Stimulated activated CD4-positive, alpha-beta T cell treated with anti-CD3 and anti-CD28 coated beads, Interleukin-4, amount 100 ng/mL, for 48 hours (primary cell): ENCODE measurements around the gene LIN54.
"Not testable (repeated sequence)": the region's sequence is repeated elsewhere in the genome, so short reads cannot be mapped to it uniquely, and the experiment has no call there.

Experiments
- DNase-seq, 2 donors: peaks; one replicate each; pipeline ENCODE4 v3.0.0-alpha.2; 2020; ENCODE audit warnings: low read depth in 2 of 2

LIN54 gene

DNA sequence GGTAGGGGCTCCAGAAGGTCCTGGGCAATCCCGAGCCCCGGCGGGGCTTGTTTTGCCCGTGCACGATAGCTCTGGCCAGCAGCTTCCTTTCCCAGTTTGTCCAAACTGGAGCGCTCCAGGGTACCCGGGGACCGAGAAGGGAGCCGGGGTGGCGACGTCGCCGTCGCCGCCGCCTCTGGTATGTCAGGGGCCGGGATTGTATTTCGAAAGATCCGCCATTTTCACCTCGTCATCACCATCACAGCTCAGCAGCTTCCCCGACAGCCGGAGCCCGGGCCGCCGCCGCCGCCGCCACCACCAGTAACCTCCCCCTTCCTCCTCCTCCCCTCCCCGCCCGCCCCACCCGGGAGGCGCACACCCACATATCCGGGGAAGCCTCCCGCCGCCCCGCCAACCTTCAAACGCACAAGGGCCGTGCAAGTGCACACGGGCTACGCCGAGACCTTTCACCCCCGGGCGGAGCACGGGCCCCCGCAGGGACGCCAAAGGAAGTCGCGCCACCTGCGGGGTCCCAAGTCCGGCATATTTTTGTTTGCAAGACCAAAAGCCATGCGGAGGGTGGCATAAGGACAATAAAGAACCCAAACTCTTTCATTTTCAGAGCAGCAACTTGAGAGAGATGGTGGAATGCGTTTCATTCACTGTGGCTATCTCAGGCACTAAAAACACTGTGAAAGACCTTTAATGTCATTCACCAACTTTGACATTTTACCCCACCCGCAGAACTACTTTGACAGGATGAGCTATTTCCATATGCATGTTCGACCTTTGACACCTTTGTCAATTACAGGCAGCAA, at the start of gene LIN54:
Gene LIN54 (minus strand): TSS at position 302 of the 797 bp plus-strand sequence. CDS start 25,979 bp downstream, outside the sequence.
- DNase-seq, result peak; percentile 69 to 80

DNA sequence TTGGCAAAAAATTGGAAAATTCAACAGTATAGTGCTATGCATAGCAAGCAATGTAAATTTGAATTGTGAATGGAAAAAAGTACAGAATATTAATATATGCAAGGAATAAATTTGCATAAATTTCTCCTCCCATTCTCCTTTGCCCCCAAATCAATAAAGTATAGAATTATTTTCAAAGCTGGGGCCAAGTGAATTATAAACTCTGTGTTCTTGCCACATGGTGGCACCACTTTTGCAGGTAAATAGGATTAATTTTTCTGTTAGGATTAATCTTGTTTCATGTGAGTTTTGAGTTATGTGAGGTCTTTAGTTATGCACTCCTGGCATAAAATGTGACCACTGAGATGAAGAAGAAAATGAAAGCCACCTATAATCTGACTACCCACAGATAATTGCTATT, 44.3 kb upstream of the LIN54 start:
- DNase-seq, result no peak

DNA sequence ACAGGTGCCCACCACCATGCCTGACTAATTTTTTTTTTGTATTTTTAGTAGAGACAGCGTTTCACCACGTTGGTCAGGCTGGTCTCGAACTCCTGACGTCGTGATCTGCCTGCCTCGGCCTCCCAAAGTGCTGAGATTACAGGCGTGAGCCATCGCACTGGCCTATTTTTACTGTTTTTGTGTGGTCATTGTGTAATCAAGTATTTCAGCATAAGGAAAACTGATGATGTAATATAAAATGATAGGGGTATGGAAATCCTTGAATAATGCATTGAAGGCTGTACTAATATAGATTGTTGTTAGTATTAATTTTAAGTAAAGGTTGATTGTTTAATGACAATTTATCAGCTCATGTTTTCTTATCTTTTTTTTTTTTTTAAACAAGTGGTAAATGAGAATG, 38.2 kb upstream of the LIN54 start:
- not testable (repeated sequence) for DNase-seq

DNA sequence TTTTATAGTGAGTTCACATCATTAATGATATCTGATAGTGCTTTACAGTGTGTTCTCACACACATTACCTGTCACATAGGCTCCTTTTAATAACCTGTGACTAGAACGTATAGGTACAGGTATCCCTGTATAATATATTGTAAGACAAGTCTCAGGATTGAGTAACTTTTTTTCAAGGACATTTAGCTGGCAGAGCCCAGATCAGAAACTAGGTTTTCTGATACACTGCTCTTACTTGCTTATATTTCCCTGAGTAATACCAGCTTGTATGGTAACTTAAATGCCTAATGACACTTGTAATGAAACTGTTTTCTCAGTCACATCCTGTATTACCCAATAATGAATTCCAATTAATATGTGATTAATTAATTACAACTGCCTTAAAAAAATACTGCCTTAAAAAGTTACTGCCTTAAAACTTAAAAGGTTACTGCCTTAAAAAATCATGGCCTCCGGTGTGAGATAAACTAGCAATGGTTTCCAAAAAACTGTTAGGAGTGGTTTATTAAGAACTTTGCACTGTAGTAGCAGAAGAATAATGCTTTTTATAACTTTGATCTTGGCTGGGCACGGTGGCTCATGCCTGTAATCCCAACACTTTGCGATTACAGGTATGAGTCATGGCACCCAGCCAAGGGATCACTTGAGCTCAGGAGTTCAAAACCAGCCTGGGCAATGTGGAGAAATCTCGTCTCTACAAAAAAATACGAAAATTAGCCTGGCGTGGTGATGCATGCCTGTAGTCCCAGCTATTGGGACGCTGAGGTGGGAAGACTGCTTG, 36.3 kb upstream of the LIN54 start:
- DNase-seq, result no peak

GRCh38 chr4:83043801-83044407, 33.3 kb upstream of the LIN54 start:
- DNase-seq, result no peak

DNA sequence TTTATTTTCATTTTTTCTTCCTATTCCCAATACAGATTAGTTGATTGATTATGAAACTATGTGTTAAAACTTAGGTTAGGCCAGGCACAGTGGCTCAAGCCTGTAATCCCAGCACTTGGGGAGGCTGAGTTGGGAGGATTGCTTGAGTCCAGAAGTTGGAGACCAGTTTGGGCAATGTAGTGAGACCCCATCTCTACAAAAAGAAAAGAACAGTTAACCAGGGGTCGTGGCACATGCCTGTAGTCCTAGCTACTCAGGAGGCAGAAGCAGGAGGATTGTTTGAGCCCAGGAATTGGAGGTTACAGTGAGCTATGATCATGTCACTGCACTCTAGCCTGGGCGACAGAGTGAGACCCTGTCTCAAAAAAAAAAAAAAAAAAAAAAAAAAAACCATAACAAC, 32.5 kb upstream of the LIN54 start:
- not testable (repeated sequence) for DNase-seq

GRCh38 chr4:83040269-83040668, 29.6 kb upstream of the LIN54 start:
- no peak for DNase-seq

DNA sequence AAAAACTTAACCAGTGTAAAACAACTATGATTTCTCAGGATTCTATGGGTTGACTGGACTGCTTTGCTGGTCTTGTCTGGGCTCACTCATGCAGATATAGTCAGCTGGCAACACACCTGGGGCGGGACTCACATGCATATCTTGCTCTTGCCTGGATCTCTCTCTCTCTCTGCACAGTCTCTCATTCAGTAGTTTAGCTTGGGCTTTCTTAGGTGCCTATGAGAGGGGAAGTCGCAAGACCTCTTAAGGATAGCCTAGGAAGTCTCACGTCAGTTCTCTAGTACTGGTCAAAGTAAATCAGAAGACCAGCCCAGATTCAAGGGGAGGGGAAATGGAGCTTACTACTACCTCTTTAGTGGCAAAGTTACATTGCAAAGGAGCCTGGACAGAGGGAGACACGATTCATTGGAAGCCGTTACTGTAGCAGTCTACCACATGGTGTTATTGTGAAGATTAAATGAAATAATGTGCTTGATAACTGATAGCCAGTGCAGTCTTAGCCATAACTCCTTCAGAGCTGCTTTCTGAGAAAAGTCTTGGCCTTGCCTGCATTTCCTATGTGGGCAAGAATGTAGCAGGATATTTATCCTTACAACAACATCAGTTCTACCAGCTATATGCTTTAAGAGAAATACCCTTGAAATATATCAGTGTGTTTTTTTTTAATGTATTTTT, 26.5 kb upstream of the LIN54 start:
- DNase-seq, result no peak

GRCh38 chr4:83034630-83035494, 24.2 kb upstream of the LIN54 start, which contains the start of gene COPS4:
Gene COPS4 (plus strand): TSS chr4:83035183. CDS start chr4:83035225, 42 bp downstream.
- peak; percentile 83 to 95 for DNase-seq

DNA sequence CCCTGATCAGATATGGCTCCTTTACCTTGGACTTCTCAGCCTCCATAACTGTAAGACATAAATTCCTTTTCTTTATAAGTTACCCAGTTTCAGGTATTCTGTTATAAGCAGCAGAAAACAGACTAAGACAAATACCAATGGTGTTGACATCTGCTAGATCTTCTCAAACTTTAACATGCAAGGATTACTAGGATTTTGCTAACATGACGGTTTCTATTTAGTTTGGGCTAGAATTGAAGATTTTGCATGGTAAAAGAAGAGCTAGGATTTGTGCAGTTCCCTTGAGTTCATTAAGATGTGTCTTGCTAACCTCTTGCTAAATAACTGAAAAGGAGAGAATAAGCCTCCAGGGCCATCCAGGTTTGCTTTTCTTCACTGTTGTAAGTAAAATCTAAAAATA, 19.1 kb upstream of the LIN54 start:
- DNase-seq, result no peak

DNA sequence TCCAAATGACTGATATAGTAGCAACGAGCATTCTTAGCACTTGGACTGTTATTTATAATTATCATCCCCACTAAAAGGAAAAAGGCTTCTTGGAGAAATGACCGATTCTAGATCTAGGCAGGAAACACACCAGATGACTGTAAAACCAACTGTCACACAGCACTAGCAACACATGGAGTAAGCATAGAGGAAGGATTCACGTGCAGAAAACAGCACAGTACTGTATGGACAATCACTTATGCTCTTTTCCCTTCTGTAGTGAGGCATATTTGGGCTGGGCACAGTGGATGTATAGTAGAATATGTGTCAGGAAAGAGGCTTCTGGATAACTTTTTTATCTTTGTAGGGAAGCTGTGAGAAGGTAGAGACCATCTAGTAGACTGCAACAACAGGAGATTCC, 18.4 kb upstream of the LIN54 start:
- DNase-seq, result no peak

DNA sequence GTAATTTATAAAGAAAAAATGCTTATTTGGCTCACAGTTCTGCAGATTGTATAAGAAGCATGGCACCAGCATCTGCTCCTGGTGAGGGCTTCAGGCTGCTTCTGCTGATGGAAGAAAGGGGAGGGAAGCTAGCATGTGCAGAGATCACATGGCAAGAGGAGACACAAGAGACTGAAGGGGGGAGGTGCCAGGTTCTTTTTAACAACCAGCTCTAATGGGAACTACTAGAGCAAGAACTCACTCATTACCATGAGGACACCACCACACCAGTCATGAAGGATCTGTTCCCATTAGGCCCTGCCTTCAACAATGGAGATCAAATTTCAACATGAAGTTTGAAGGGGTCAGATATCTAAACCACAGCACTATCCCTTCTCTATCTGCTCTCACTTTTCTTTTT, 14.9 kb upstream of the LIN54 start:
- DNase-seq, result no peak

DNA sequence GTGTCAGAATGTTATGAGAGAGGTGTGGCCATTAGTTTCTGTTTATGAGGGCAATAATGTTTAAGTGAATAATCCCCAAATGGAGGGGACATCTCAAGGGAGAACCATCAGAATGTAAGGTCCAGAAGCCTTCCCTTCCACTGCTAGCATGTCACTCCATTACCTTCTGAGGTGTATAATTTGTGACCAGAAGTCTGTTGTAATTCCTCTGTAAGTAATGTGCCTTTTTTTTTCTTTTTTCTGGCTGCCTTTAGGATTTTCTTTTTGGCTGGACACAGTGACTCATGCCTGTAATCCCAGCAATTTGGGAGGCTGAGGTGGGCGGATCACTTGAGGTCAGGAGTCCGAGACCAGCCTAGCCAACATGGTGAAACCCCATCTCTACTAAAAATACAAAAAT, 13.6 kb upstream of the LIN54 start:
- DNase-seq, result no peak

- DNase-seq, result not testable (repeated sequence)
These were observed 13.0 kb upstream of the LIN54 start for GRCh38 chr4:83023599-83023998.

DNA sequence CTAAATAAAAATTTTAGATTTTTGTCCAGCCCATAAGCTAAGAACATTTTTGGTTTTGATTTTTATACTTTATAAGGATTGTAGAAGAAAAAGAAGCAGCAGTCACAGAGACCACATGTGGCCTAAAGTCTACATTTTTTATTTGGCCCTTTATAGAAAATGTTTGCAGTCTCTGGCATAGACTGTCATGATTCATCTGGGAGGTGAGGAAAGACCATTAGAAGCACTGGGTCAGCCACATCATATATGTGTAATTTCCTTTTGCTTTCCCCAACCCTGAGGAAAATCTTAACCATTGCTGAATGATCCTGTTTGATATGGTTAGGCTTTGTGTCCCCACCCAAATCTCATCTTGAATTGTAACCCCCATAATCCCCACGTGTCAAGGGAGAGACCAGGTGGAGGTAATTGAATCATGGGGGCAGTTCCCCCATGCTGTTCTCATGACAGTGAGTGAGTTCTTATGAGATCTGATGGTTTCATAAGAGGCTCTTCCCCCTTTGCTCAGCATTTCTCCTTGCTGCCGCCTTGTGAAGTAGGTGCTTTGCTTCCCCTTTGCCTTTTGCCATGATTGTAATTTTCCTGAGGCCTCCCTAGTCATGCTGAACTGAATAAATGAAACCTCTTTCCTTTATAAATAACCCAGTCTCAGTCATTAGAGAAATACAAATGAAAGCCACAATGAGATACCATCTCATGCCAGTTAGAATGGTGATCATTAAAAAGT, 12.3 kb upstream of the LIN54 start:
- no peak for DNase-seq

GRCh38 chr4:83019794-83020494, 9.3 kb upstream of the LIN54 start:
- DNase-seq, result no peak

DNA sequence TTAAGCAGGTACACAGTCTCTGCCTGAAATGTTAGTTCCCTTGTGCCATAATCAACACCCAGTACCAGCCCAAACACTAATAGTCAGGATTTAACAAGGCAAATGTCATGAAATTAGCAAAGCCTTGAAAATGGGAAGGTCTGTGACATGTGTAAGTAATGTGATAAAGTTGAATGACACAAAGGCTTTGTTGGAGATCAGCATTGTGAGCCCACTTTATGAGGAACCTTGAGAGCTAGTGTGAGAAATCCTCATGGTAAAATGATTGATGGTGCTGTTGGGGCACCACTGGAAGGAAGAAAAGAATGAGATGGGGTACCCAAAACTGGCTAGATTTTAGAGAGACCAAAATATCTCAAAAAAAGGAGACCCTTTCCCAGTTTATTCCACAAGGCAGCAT, 3.3 kb upstream of the LIN54 start:
- no peak for DNase-seq

DNA sequence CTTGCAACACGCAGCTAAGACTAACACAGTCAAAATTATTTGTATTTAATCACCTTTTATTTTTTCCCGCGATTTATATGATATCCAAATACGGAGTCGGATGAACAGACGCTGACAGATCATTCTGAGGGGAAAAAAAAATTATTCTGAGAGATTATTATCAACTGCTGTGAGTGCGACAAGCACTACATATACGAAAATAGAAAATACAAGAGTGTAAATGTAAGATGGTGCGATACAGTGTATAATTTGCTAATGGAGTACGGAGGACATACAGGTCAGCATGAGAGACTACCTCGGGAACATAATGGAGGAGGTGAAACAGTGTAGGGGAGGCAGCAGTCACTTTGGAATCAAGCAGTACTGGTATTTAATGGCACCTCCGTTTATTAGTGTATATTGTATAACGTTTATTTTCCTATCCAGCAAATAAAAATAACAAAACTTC, 2.8 kb upstream of the LIN54 start:
- no peak for DNase-seq

- DNase-seq, result peak; percentile 95
These were observed 2.2 kb upstream of the LIN54 start for GRCh38 chr4:83012687-83013419.
